NCI-H1105 (cell line): ENCODE data around the gene NT5DC2.

Experiments
- DNase-seq: peaks from one replicate; lab custom pipeline; 2025; lab: John Stamatoyannopoulos, UW

Gene NT5DC2

DNA sequence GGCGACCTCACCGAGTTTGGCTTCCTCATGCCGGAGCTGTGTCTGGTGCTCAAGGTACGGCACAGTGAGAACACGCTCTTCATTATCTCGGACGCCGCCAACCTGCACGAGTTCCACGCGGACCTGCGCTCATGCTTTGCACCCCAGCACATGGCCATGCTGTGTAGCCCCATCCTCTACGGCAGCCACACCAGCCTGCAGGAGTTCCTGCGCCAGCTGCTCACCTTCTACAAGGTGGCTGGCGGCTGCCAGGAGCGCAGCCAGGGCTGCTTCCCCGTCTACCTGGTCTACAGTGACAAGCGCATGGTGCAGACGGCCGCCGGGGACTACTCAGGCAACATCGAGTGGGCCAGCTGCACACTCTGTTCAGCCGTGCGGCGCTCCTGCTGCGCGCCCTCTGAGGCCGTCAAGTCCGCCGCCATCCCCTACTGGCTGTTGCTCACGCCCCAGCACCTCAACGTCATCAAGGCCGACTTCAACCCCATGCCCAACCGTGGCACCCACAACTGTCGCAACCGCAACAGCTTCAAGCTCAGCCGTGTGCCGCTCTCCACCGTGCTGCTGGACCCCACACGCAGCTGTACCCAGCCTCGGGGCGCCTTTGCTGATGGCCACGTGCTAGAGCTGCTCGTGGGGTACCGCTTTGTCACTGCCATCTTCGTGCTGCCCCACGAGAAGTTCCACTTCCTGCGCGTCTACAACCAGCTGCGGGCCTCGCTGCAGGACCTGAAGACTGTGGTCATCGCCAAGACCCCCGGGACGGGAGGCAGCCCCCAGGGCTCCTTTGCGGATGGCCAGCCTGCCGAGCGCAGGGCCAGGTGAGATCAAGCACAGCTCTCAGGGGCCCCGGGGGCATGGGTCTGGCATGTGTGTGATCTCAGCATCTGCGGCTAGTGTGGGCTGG is 45.6 kb downstream of the NT5DC2 start:
- DNase-seq = no peak

DNA sequence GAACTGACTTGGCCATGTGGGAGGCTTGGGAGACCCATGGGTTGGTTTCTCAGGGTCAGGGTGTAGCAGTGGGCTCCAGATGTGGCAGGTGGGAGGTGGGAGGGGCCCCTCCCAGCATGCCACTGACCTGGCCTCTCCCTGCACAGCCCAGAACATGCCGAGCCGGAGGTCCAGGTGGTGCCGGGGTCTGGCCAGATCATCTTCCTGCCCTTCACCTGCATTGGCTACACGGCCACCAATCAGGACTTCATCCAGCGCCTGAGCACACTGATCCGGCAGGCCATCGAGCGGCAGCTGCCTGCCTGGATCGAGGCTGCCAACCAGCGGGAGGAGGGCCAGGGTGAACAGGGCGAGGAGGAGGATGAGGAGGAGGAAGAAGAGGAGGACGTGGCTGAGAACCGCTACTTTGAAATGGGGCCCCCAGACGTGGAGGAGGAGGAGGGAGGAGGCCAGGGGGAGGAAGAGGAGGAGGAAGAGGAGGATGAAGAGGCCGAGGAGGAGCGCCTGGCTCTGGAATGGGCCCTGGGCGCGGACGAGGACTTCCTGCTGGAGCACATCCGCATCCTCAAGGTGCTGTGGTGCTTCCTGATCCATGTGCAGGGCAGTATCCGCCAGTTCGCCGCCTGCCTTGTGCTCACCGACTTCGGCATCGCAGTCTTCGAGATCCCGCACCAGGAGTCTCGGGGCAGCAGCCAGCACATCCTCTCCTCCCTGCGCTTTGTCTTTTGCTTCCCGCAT is 46.4 kb downstream of the NT5DC2 start:
- DNase-seq = no peak

DNA sequence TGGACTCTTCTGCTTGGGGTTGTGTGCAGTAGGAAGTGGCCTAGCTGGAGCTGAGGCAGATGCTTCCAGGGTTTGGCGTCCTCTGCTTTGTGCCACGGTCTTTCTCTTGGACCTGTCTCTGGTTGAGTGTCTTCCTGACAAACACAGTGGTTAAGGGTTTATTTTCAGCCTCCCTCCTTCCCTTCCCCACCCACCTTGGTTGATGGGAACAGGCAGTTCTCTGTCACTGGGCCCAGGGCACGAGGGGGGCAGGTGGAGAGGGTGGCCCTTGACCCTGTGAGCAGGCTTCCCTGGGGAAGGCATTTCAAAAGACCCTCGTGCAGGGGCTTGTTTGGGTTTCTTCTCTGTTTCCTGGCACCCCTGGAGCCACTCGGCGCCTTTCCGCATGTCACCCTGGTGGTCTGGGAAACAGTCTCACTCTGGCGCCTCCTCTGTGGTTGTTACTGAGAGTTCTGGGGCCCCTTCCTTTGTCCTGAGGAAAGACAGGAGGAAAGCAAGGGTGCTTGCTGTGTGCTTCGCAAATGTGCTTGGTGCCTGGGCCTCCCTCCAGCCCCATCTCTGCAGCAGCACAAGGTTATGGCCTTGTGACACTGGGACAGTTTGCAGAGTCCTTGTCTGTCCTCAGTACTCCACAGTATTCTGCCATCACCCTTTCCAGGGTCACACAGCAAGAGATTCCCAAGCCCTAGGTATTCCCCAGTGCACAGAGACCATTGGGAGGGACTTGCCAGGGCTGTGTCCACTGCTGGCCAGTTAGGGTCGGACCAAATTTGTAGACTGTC is 48.8 kb downstream of the NT5DC2 start:
- DNase-seq = no peak

DNA sequence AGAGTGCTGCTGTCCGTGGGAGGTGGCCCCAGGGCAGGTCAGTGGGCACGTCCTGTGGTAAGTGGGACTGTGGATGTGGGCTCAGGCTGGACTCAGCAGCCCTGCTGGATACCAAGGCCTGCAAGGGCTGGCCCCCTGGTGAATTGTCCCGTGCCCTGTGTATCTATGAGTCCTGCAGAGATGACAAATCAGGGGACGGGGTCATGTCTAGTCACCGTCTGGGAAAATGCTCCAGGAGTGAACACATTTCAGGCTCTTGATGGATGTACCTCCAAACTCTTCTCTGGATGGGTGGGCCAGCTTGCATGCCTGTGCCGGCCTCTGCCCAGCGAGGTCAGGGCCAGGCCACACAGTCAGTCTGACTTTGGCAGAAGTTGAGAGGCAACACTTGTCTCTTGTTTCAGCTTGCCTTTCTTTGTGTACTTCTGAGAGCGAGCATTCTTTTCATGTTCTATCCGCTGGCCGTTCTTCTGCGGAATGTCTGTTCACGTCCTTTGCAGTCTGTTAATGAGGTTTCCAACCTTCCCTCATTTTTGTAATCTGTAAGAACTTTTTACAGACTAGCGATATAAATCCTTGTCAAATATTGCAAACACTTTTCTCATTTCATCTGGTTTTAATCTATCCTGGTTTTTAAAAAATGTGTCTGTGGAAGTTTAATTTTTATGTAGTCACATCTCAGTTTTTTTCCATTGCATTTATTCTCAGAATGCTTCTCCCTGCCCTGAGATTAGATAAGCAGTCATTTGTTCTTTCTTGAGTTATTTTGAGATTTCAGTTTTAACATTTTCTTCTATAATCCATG is 49.9 kb downstream of the NT5DC2 start:
- no peak for DNase-seq

DNA sequence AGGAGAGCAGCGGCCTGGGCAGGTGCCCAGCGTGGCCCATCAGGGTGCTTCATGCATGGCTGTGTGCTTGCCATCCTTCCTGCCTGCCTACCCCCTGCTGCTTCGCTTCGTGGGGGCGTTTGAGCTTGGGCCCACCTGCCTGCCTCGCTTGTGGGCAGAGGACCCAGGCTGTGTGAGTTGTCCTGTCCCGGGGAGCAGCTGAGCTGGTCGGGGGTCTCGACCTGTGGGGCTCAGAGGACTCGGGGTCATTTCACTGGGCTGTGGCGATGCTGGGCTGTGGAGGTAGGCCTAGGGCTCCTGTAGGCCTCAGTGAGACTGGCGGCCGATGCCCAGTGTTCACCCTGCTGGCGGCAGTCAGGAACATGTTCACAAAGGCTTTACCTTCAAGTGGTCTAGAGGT is 50.6 kb downstream of the NT5DC2 start:
- no peak for DNase-seq

DNA sequence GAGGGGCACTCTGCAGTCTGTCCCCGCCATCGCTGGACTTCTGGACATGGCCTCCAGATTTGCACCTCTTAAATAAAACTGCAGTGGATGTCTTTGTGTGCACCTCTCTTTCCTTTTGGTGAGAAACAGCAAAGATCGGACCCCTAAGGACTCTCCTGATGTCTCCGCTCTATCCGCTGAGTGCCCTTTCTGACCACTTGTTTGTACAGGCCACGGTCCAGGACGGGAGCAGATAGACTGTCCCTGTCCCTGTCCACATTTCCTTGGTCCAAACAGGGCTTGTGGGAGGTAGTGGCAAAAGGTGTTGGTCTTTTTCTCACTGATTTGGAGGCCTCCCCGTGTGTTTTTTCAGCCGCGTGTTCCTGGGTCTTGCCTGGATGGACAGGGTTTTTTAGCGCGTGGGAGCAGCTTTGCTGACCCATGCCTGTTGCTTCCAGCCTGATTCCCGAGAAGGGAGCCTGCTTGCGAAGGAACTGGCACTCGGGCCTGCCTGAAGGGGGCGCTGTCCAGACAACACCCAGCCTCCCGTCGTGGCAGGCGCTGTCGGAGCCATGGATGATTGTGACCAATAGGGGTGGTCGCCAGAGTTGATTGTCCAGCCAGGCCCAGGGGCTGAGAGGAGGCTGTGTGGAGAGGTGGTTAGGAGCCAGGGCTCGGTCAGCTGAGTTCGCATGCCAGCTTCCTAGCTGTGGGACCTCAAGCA is 51.7 kb downstream of the NT5DC2 start:
- DNase-seq = no peak

DNA sequence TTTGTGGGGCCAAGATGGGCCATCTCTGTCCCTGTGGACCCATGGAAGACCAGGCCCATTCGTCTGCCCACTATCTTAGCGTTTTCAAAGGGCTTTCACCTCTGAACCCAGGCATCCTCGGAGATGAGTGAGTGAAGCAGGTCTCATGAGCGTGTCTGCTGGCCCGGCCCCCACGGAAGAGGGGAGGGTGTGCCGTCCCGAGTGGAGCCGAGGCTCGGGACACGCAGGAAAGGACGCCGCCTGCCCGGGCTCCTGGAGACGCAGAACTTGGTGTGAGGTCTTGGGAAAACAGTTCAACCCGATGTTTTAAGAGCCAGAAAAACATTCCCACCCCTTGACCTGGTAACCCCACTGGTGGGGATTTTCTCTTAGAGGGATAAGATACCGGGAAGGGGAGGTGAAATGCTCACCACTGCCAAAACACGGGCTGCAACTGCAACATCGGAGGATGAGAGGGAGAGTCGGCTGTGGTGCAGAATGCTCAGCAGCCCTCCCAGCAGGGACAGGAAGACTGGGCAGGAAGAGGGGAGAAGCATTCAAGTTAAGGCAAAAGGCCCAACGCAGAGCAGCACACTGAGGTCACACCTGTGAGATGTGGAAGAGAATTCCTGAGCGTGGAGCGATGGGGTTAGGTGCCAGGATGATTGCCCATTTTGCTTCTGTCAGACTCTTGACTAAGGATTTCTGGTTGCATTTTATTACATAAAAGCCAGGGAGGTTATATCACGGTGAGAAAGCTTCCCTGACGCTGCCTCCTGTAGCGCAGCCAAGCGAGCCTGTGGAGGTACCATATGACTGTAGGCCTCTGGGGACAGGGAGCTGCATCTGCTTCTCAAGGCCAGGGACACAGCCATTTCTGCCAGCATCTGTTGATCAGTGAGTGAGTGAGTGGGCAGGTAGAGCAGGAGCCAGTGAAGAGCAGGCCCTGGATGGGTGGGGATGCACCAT is 52.6 kb downstream of the NT5DC2 start:
- no peak for DNase-seq

DNA sequence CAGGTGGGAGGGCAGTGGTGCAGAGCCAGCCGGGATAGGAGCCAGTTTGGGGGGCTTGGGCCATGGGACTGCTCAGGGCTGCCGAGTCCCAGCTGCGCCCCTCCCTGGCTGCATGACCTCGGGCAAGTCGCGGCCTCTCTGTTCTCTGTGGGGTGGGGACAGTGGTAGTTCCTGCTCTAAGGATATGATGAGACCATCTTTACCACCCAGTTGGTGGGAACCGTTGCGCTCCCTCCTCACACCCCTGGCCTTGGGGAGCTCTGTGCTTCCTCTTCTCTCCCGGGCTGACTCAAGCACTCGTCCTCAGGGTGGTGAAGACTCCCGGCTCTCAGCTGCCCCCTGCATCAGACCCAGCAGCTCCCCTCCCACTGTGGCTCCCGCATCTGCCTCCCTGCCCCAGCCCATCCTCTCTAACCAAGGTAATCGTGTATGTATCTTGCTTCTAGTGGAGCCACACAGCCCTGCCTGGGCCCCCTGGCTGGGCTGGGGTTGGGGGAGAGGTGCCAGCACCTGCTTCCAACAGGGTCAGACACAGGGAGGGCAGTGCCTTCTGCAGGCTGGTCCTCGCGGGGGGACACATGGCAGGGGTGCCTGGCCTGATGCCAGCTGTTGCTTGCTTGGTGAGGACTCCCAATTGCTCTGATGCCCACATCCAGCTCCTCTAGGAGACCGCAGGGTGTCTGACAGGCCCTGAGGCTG is 53.6 kb downstream of the NT5DC2 start:
- DNase-seq = no peak

DNA sequence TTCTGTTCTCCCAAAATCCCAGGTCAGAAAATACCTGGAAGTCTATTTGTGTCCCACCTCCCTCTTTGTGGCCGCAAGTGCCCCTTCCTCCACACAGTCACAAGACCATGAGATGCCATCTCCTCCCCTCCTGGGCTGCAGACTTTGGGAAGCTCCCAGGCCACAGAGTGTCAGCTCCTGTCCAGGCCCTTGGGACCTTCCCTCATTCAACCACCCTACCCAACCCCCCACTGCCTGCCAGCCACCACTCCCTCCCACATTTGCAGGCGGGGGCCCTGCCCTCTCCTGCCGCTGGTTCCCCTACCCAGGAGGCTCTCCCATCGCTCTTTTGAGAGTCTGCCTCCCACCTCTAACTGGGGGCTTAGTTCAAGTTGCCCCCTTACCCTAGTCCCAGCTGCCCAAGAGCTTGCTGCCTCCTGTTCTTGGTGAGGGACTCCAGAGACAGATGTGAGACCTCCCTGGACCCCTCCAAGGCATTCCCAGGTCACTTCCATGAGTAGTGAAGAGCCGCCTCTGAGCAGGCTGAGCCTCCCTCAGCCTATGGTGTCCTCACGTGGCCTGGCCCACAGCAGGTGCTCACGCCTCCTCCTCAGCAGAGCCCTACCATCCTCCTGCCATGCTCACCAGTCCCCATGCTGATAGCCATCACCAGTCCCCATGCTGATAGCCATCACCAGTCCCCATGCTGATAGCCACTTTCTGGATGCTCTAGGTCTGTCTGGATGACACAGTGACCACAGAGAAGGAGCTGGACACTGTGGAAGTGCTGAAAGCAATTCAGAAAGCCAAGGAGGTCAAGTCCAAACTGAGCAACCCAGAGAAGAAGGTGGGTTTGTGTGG is 54.4 kb downstream of the NT5DC2 start:
- DNase-seq = no peak

DNA sequence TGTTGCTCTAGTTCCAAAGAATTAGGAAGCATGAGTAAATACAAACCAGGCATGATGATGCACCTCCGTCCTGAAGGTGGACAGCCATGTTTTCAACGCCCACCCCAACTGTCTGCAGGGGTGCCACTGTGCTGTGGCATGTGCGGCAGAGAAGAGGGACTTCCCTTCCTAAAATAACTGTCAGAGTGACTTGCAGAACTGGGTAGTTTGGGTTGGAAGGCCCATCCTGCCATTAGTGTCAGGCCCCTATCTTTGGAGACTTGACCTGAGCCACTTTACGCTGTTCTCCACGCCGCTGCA is 55.9 kb downstream of the NT5DC2 start:
- DNase-seq = no peak

DNA sequence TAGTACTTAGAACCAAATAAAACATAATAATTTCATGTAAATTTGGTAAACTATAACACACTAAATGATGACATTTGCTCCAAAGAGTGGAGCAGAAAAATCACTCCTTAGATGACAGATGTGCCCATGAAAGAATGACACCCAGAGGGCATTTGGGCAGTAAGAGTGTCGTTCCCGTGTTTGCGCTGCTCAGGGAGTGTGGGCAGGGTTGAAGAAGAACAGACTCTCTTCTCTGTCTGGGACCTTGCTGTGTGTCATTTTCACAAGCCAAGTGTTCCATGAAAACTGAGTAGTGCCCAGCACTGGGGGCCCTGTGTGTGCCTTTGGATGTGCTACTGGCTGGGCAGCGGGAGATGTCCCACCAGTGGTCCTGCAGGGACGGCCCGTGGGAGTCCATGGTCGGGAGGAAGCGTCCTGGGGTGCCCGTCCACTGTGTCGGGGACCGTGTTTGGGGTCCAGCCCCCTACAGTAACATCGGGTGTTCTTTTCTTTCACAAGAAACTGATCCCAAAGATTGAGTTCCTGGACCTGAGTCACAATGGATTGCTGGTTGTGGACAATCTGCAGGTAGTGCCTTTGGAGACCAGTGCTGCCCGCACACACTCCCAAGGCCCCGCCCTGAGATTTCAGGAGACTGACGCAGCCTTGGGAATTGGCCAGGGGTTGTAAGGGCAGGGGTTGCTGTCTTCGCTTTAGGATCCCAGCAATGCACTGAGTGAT is 56.4 kb downstream of the NT5DC2 start:
- DNase-seq = no peak
